Activated naive CD8-positive, alpha-beta T cell treated with anti-CD3 and anti-CD28 coated beads for 36 hours (primary cell): ENCODE data around the gene SCCPDH. TPM values are rescaled to one million over a fixed set of nuclear protein-coding genes. Genes with fewer than 3 reads are reported as not detected.

ENCODE experiments used
- DNase-seq: peaks from one replicate; pipeline ENCODE4 v3.0.0; 2021
- H3K27ac Mint-ChIP-seq: one replicate; pipeline ENCODE4 v1.8.0; 2022; ENCODE audit warnings: mild to moderate bottlenecking, moderate library complexity, mixed read lengths
- H3K27me3 Mint-ChIP-seq: one replicate; pipeline ENCODE4 v1.8.0; 2022; ENCODE audit warnings: mild to moderate bottlenecking, mixed read lengths
- H3K36me3 Mint-ChIP-seq: one replicate; pipeline ENCODE4 v1.8.0; 2021; ENCODE audit warnings: mild to moderate bottlenecking, mixed read lengths
- H3K4me1 Mint-ChIP-seq: one replicate; pipeline ENCODE4 v1.8.0; 2021; ENCODE audit warnings: mixed read lengths
- H3K4me3 Mint-ChIP-seq: one replicate; pipeline ENCODE4 v1.8.0; 2022; ENCODE audit warnings: mild to moderate bottlenecking, moderate library complexity, mixed read lengths
- H3K9me3 Mint-ChIP-seq: one replicate; pipeline ENCODE4 v1.8.0; 2022; ENCODE audit warnings: mixed read lengths
- total RNA-seq, 2 experiments: library from RNA; stranded (reverse); gene quantifications; one replicate each; pipeline ENCODE4 v1.2.3, GENCODE V29; 2021

SCCPDH gene, protein sequence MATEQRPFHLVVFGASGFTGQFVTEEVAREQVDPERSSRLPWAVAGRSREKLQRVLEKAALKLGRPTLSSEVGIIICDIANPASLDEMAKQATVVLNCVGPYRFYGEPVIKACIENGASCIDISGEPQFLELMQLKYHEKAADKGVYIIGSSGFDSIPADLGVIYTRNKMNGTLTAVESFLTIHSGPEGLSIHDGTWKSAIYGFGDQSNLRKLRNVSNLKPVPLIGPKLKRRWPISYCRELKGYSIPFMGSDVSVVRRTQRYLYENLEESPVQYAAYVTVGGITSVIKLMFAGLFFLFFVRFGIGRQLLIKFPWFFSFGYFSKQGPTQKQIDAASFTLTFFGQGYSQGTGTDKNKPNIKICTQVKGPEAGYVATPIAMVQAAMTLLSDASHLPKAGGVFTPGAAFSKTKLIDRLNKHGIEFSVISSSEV
- 10 to 100 TPM; 45.8 to 46.3 TPM for total RNA-seq

GRCh38 chr1:246724016-246724730 is at the start of gene SCCPDH:
Gene SCCPDH (plus strand): TSS chr1:246724409. CDS start chr1:246724423, 14 bp downstream.
- Mint-ChIP-seq H3K27ac (peak within 1 kb of the TSS; percentile 91), H3K4me3 (peak within 1 kb of the TSS; percentile 97), H3K4me1 (peaks cover 18% of the 10 kb centered on the region), H3K36me3 (peaks cover 28% of the 10 kb centered on the region), H3K27me3 (no peaks in the 10 kb centered on the region), H3K9me3 (peaks cover 19% of the 10 kb centered on the region)
- DNase-seq = peak; percentile 90

DNA sequence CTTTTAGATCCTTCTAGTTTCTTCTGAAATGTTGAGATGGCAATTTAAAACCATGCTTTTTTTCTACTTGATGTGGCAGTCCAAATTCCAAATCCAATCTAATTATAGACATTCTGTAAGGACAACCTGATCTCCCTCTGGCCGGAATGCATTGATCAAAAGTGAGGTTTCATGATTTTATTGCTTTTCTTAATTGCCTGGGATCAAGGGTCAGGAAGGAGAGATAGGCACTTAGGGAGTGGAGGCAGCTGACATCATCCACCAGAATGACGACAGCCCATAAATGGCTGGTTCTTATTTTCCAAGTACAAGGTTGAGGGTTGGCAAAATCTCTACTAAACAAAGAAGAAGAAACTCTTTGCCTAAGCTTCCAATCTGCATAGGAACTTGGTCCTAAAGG is 46.4 kb upstream of the SCCPDH start:
- H3K36me3 Mint-ChIP-seq = peaks cover 9% of the 10 kb centered on the region
- H3K4me1 Mint-ChIP-seq = no peaks in the 10 kb centered on the region
- H3K4me3 Mint-ChIP-seq = no peak overlapping the region
- peaks cover 1% of the 10 kb centered on the region for H3K9me3 Mint-ChIP-seq
- no peak overlapping the region for H3K27ac Mint-ChIP-seq
- DNase-seq = no peak
- no peaks in the 10 kb centered on the region for H3K27me3 Mint-ChIP-seq

DNA sequence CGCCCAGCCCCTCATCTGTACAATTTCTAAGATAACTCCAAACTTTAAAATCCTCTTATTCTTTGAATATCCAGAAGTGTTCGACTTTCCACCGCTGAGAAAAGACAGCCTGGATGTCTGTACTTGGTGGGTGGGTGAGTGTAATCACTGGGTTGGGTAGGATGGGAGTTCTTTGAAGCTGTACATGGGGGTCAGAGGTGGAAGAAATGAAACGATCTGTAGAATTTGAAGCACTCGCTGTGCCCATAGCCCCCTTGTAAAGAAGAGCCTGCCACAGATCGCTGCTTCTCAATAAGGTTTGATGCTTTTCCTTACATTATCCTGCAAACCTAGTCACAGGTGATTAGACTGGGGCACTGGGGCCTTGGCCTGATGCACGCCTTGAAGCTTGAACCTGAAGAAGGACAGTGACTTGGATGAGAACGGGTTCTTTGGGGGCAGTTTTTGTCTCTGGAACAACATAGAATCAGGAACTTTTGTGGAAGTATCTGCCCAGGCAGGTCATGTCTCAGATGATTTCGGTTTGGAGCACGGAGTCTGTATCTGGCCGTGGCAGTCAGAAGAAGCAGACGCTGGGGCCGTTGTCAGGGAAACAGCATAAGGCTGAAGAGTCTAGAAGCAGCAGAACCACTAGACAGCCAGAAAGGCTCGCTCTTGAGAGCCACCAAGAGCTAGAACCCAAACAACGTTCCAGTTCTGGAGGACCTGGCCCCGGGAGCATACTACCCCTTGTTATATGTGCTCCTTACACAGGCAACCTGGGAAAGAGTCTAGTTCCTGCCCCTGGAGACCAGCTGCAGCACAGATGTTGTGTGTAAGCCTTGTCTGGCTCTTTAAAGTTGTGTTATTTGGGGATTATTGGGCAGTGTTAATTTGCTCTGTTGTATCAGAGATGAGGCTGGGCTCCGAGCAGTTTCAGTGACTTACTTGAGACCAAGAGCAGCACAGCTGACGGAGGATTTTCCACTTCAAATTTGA is 45.1 kb upstream of the SCCPDH start:
- Mint-ChIP-seq H3K4me3 (no peak overlapping the region), H3K9me3 (peaks cover 1% of the 10 kb centered on the region), H3K4me1 (no peaks in the 10 kb centered on the region), H3K27me3 (no peaks in the 10 kb centered on the region), H3K36me3 (peaks cover 4% of the 10 kb centered on the region), H3K27ac (no peak overlapping the region)
- DNase-seq = no peak

DNA sequence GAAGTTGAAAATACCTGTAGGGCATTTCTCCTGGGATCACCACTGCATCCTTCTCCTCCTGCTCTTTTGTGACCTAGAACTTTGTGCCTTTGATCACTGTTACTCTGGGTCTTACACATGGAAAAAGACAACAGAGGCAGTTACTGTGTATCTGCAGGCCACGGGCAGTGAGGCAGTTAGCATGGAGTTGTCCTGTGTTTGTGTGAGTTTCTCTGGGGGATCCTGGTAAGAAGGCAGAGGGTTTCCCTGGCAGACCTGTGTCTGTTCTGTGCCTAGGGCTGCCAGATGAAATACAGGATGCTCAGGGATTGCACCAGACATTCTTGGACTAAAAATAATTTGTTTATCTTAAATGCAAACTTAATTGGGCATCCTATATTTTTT is 44.4 kb upstream of the SCCPDH start:
- DNase-seq = no peak
- H3K9me3 Mint-ChIP-seq = peaks cover 1% of the 10 kb centered on the region
- H3K4me1 Mint-ChIP-seq = no peaks in the 10 kb centered on the region
- H3K27ac Mint-ChIP-seq = no peak overlapping the region
- H3K4me3 Mint-ChIP-seq = no peak overlapping the region
- peaks cover 4% of the 10 kb centered on the region for H3K36me3 Mint-ChIP-seq
- H3K27me3 Mint-ChIP-seq = no peaks in the 10 kb centered on the region

DNA sequence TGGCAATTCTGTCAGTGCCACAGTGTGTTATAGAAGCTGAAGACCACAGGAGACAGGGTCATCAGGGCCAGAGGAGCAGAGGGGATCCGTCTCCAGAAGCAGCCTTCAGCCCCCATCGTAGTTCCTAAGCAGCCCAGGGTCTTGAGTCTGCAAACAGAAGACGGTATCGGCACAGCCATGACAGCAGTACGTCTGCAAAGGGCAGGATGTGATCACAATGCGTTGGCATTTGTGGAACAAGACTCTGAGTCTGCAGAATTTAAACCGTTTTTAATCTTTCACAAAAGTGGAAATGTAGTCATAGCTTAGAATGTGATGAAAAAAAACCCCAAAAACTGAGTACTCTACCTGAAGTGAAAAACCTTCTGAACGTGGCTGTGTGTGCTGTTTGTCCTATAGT is 44.0 kb upstream of the SCCPDH start:
- peaks cover under 1% of the 10 kb centered on the region for H3K36me3 Mint-ChIP-seq
- peaks cover under 1% of the 10 kb centered on the region for H3K9me3 Mint-ChIP-seq
- no peaks in the 10 kb centered on the region for H3K27me3 Mint-ChIP-seq
- no peak for DNase-seq
- H3K4me1 Mint-ChIP-seq = no peaks in the 10 kb centered on the region
- no peak overlapping the region for H3K4me3 Mint-ChIP-seq
- H3K27ac Mint-ChIP-seq = no peak overlapping the region

- Mint-ChIP-seq H3K4me1 (no peaks in the 10 kb centered on the region), H3K36me3 (no peaks in the 10 kb centered on the region), H3K4me3 (no peak overlapping the region), H3K27me3 (no peaks in the 10 kb centered on the region), H3K9me3 (no peaks in the 10 kb centered on the region), H3K27ac (no peak overlapping the region)
- DNase-seq = no peak
Measured at GRCh38 chr1:246680696-246681130, 43.5 kb upstream of the SCCPDH start.

DNA sequence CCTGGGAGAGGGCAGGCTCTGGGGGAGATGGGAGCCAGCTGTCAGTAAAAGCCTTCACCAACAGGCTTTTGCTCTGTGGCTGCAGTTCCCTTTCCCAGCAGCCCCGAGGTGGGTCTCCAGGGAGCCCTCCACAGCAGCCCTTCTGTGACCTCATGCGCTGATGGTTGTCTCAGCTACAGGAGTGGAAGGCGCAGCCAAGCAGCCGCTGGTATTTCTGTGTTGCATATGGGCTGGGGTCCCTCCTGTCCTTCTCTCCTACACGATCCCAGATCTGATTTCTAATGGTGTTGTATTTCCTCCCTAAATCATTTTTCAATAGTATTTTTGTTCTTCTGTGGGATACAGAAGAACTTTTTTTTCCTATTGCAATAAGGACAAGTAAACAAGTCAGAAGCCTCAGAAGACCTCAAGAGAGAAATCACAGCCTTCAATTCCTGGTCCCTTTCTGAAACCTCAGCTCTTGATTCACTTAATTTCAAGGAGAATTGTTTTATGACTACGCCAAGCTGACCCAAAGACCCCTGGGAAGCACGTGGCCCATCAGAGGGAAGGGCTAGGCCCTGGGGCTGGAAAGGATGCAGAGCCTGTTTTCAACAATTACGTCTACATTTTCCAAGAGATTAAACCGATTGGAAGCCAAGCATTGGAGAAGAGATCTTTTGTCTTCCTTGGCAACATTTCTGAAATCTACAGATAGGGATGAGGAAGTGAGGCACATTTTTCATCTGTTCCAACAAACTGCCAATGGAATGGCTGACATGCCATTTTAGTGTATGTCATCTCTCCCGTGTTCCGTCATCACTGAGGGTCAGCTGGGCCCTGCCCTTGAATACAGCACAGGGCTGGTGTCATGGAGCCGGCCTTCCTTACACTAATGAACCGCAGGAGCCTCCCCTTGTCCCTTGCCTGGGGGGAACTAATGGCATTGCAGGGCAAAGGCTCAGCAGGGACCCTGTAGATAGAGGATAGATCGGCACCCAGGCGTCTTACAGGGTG is 42.0 kb upstream of the SCCPDH start:
- DNase-seq = no peak
- H3K27me3 Mint-ChIP-seq = no peaks in the 10 kb centered on the region
- no peak overlapping the region for H3K4me3 Mint-ChIP-seq
- no peak overlapping the region for H3K27ac Mint-ChIP-seq
- H3K9me3 Mint-ChIP-seq = no peaks in the 10 kb centered on the region
- no peaks in the 10 kb centered on the region for H3K4me1 Mint-ChIP-seq
- H3K36me3 Mint-ChIP-seq = no peaks in the 10 kb centered on the region

- no peak overlapping the region for H3K4me3 Mint-ChIP-seq
- H3K4me1 Mint-ChIP-seq = no peaks in the 10 kb centered on the region
- H3K9me3 Mint-ChIP-seq = no peaks in the 10 kb centered on the region
- H3K27ac Mint-ChIP-seq = no peak overlapping the region
- no peak for DNase-seq
- no peaks in the 10 kb centered on the region for H3K27me3 Mint-ChIP-seq
- no peaks in the 10 kb centered on the region for H3K36me3 Mint-ChIP-seq
Measured at GRCh38 chr1:246683521-246683920, 40.7 kb upstream of the SCCPDH start.

- DNase-seq = no peak
- H3K9me3 Mint-ChIP-seq = no peaks in the 10 kb centered on the region
- H3K4me3 Mint-ChIP-seq = no peak overlapping the region
- no peak overlapping the region for H3K27ac Mint-ChIP-seq
- H3K36me3 Mint-ChIP-seq = no peaks in the 10 kb centered on the region
- H3K4me1 Mint-ChIP-seq = peaks cover 3% of the 10 kb centered on the region
- H3K27me3 Mint-ChIP-seq = no peaks in the 10 kb centered on the region
Measured at GRCh38 chr1:246687002-246687401, 37.2 kb upstream of the SCCPDH start.

- H3K9me3 Mint-ChIP-seq = peaks cover 6% of the 10 kb centered on the region
- peaks cover 3% of the 10 kb centered on the region for H3K4me1 Mint-ChIP-seq
- H3K4me3 Mint-ChIP-seq = no peak overlapping the region
- H3K27me3 Mint-ChIP-seq = no peaks in the 10 kb centered on the region
- H3K36me3 Mint-ChIP-seq = peaks cover 2% of the 10 kb centered on the region
- peak; percentile 60 for DNase-seq
- H3K27ac Mint-ChIP-seq = no peak overlapping the region
Measured at GRCh38 chr1:246689409-246690008, 34.7 kb upstream of the SCCPDH start.

DNA sequence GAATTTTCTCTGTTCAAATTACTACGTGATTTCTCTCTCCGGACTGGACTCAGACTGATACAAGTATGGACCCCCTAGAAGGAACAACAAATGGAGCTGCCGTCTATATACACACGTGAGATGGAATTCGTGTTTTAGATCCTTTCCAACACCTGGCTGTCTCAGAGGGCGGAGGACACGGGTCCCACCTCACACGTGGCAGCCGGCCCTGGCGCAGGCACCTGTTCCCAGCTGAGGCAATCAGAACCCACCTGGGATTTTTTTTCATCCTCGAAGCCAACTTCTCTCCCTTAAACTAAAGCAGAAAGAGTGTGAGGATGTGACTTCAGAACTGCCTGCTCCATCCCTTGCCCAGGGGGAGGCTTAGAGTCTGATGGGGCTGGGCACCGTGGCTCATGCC is 34.1 kb upstream of the SCCPDH start:
- H3K4me3 Mint-ChIP-seq = no peak overlapping the region

DNA sequence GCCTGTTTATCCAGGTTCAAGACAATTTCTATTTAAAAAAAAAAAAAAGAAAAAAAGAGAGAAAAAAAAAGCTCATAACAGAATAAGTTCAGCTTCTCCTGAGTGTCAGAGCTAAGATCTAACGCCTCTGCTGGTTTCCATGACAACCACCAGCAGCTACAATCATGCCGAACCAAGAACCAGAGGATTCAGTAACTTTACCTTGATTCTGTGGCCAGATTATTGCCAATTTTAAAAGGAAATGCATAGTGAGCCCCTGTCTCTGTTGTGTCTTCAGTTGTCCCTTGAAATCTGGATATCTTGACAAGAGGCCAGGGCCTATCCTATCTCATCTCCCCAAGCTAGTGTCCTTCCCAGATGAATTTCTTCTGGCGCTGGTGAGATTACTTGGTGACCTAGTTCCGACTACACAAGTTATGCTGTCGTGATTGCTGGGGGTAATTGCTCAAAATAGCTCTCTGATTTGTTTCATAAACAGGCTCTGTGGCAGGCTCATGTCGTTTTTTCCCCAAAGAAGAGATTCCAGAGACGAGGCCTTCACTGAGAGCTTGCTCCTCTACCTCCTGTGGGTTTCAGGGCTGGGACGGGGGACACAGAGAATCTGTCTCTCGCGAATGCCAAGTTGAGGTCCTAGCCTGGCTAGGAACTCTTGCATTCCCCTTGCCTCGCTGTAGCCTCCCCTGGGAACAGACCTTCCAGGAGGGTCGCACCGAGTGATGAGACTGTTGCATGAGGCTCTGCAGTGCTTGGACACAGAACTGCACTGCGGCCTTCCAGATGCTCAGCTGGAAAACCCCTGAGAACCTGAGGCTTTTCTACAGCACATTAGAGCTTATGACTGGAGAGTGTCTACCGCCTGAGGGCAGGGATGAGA is 32.4 kb upstream of the SCCPDH start:
- Mint-ChIP-seq H3K27ac (no peak overlapping the region), H3K27me3 (no peaks in the 10 kb centered on the region), H3K4me3 (no peak overlapping the region), H3K36me3 (peaks cover 2% of the 10 kb centered on the region), H3K9me3 (peaks cover 10% of the 10 kb centered on the region), H3K4me1 (peaks cover 3% of the 10 kb centered on the region)
- no peak for DNase-seq

More for the DNA sequence above, 34.1 kb upstream of the SCCPDH start:
- Mint-ChIP-seq H3K27me3 (no peaks in the 10 kb centered on the region), H3K4me1 (peaks cover 3% of the 10 kb centered on the region), H3K27ac (no peak overlapping the region), H3K9me3 (peaks cover 10% of the 10 kb centered on the region), H3K36me3 (peaks cover 2% of the 10 kb centered on the region)
- DNase-seq = no peak
